Measurements from ENCODE around the gene CCR2. TPM values are rescaled to one million over a fixed set of nuclear protein-coding genes. Genes with fewer than 3 reads are reported as not detected.

CCR2 gene
- total and polyA plus RNA-seq, 7 donors, result 0.69 to 3.1 (median 1.6) TPM

- no peaks in the 10 kb centered on the region for H3K36me3 ChIP-seq
- no peak overlapping the region for H3K4me3 ChIP-seq
- TF ChIP-seq POLR2AphosphoS5 (IDR thresholded peaks at IDR 0.05) (no peak), EP300 (IDR thresholded peaks at IDR 0.05) (no peak), CTCF (IDR thresholded peaks at IDR 0.05) (no peak), POLR2A (IDR thresholded peaks at IDR 0.05) (no peak)
- H3K27ac ChIP-seq, result no peak overlapping the region
- intact Hi-C loops (cut with DNase I), result no loop called here
- WGBS, 2 donors, result 62 to 79% methylated on average over 1 of the region's 1 CpG
- H3K4me1 ChIP-seq, result no peaks in the 10 kb centered on the region
- no peaks in the 10 kb centered on the region for H3K9me3 ChIP-seq
- no peak for DNase-seq
- peaks cover 0 to 6% (median 0%) of the 10 kb centered on the region in 3 donors for H3K27me3 ChIP-seq
Measured at GRCh38 chr3:46350262-46350565, 3.7 kb upstream of the CCR2 start.

DNA sequence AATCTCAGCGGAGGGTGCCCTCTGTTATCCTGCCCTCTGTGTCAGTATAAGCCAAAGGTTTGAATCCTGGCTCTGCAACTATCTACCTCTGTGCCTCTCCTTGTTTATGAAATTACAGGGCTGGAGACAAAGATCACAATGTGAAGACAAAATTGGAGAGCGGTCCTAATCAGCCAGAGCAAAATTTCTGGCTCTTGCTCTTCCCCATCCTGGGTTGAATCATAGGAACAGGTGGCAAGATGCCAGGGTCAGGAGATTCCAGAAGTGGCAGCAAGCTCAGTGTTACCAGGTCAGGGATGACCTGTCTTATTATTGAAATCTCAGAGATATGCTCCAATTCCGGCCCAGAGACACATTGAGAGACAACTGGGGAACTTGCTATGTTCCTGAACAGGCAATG, 2.3 kb upstream of the CCR2 start:
- H3K4me3 ChIP-seq, result no peak overlapping the region
- 94% methylated on average over 3 of the region's 3 CpGs for WGBS, 2 donors
- intact Hi-C loops (cut with DNase I), result no loop called here
- peaks cover 0 to 6% (median 0%) of the 10 kb centered on the region in 3 donors for H3K27me3 ChIP-seq
- H3K4me1 ChIP-seq, result no peaks in the 10 kb centered on the region
- no peak for TF ChIP-seq EP300 (IDR thresholded peaks at IDR 0.05)
- no peak for TF ChIP-seq POLR2A (IDR thresholded peaks at IDR 0.05)
- no peak for TF ChIP-seq POLR2AphosphoS5 (IDR thresholded peaks at IDR 0.05)
- no peak for TF ChIP-seq CTCF (IDR thresholded peaks at IDR 0.05)
- no peaks in the 10 kb centered on the region for H3K9me3 ChIP-seq
- no peak for DNase-seq
- no peak overlapping the region for H3K27ac ChIP-seq
- no peaks in the 10 kb centered on the region for H3K36me3 ChIP-seq

DNA sequence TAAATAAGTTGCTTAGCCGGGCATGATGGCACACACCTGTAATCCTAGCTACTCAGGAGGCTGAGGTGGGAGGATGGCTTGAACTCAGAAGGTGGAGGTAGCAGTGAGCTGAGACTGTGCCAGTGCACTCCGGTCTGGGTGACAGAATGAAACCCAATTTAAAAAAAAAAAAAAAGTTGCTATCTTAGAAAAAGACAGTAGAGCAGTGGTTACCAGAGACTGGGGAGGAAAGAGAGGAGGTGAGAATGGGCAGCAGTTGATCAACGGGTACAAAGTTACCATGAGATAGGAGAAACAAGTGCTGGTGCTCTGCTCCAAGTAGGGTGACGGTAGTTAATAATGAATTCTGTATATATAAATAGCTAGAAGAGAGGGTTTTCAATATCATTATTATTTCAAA, 821 bp upstream of the CCR2 start:
- Histone ChIP-seq H3K9me3 (no peaks in the 10 kb centered on the region), H3K4me3 (no peak overlapping the region), H3K36me3 (no peaks in the 10 kb centered on the region), H3K4me1 (no peaks in the 10 kb centered on the region), H3K27ac (no peak overlapping the region), H3K27me3 (peaks cover 0 to 6% (median 0%) of the 10 kb centered on the region in 3 donors)
- TF ChIP-seq POLR2AphosphoS5 (IDR thresholded peaks at IDR 0.05) (no peak), POLR2A (IDR thresholded peaks at IDR 0.05) (no peak), CTCF (IDR thresholded peaks at IDR 0.05) (no peak)
- no peak for DNase-seq
- 84% methylated on average over 4 of the region's 4 CpGs for WGBS, 2 donors
- intact Hi-C loops (cut with DNase I), result no loop called here

DNA sequence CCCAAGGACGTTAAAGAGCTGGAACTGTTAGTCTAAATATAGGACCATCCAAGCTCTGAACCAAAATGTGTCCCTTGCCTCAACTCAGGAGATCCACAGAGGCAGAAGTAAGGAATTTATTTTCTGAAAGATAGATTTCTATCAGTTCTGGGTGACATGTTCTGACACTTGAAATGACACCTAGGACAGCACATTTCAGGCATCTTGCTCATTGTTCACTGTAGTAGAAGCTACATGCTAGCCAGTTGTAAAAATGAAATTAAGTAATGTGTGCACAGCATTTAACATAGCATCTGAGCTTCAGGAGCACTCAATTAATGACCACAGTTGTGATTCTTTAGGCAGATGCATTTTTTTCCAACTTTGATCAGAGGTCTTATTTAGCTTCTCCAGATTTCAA, 567 bp downstream of the CCR2 start:
- intact Hi-C loops (cut with DNase I), result no loop called here
- DNase-seq, result no peak
- H3K9me3 ChIP-seq, result no peaks in the 10 kb centered on the region
- TF ChIP-seq POLR2A (IDR thresholded peaks at IDR 0.05) (no peak), POLR2AphosphoS5 (IDR thresholded peaks at IDR 0.05) (no peak), CTCF (IDR thresholded peaks at IDR 0.05) (no peak), EP300 (IDR thresholded peaks at IDR 0.05) (no peak)
- H3K4me1 ChIP-seq, result no peaks in the 10 kb centered on the region
- 43 to 44% methylated on average over 1 of the region's 1 CpG for WGBS, 2 donors
- no peak overlapping the region for H3K27ac ChIP-seq
- no peaks in the 10 kb centered on the region for H3K36me3 ChIP-seq
- no peak overlapping the region for H3K4me3 ChIP-seq
- H3K27me3 ChIP-seq, result peaks cover 0 to 6% (median 0%) of the 10 kb centered on the region in 3 donors

GRCh38 chr3:46354984-46355383, 1.1 kb downstream of the CCR2 start:
- H3K4me3 ChIP-seq, result no peak overlapping the region
- no peak for TF ChIP-seq POLR2AphosphoS5 (IDR thresholded peaks at IDR 0.05)
- no peak for TF ChIP-seq EP300 (IDR thresholded peaks at IDR 0.05)
- no peak for TF ChIP-seq CTCF (IDR thresholded peaks at IDR 0.05)
- TF ChIP-seq POLR2A (IDR thresholded peaks at IDR 0.05), result no peak
- H3K36me3 ChIP-seq, result no peaks in the 10 kb centered on the region
- H3K27me3 ChIP-seq, result peaks cover 0 to 6% (median 0%) of the 10 kb centered on the region in 3 donors
- H3K9me3 ChIP-seq, result no peaks in the 10 kb centered on the region
- DNase-seq, result no peak
- intact Hi-C loops (cut with DNase I), result no loop called here
- no peak overlapping the region for H3K27ac ChIP-seq
- no peaks in the 10 kb centered on the region for H3K4me1 ChIP-seq
